GM12878 (cell line): Measurements from ENCODE around the gene MRPL16. TPM values are rescaled to one million over a fixed set of nuclear protein-coding genes. Genes with fewer than 3 reads are reported as not detected.

Experiments
- ATAC-seq: fragments of 200-7000 bp; cut with Tn5 transposase; 3 replicates; pipeline ENCODE4 v1.9.1; 2020; ENCODE audit warnings: mild to moderate bottlenecking, moderate library complexity
- BruUV-seq: library from RNA; stranded (reverse); fragments of 400-500 nt; replicated peaks from 2 replicates; lab custom pipeline; 2021; lab: Mats Ljungman, UMichigan
- CTCF ChIA-PET: fragments of 300-600 bp; sonication (Branson Sonifier 250); formaldehyde crosslinking; extraction: SDS; loops from one replicate; lab custom pipeline; 2021; ENCODE audit warnings: inconsistent platforms; lab: Yijun Ruan, JAX
- POLR2A ChIA-PET: fragments of 350-600 bp; formaldehyde crosslinking; extraction: SDS; loops from one replicate; lab custom pipeline; 2021; ENCODE audit warnings: inconsistent platforms; lab: Charles Lee
- RAD21 ChIA-PET: fragments of 300-600 bp; sonication (Branson Sonifier 250); formaldehyde crosslinking; loops from one replicate; lab custom pipeline; 2023; ENCODE audit warnings: antibody characterized with exemption; ENCODE audit not compliant: unreplicated experiment; lab: Charles Lee
- SMC1A ChIA-PET: fragments of 300-600 bp; sonication (Branson Sonifier 250); formaldehyde crosslinking; loops from one replicate; lab custom pipeline; 2023; ENCODE audit not compliant: unreplicated experiment, uncharacterized antibody; lab: Charles Lee
- DNase-seq: peaks from one replicate; pipeline ENCODE4 v3.0.0-alpha.2; 2011; ENCODE audit warnings: low read depth, low spot score
- FAIRE-seq: peaks from 3 replicates; lab custom pipeline; 2011; peaks lifted over from hg19 to GRCh38; lab: Jason Lieb, UNC
- H2AFZ ChIP-seq: 2 replicates; pipeline ENCODE4 v1.6.0; 2011; ENCODE audit warnings: low read depth, low read length, control low read depth; ENCODE audit not compliant: control insufficient read depth
- H3K27ac ChIP-seq: 2 replicates; pipeline ENCODE4 v1.5.1; 2011; ENCODE audit warnings: control low read depth; ENCODE audit not compliant: control insufficient read depth, insufficient read depth
- H3K27me3 ChIP-seq, 2 experiments: replicated peaks in 1 of 2; 2 replicates each; pipeline versions ENCODE4 v1.6.0 to v1.6.1; 2011; ENCODE audit warnings: low read length in 1 of 2; ENCODE audit not compliant: control insufficient read depth in 2 of 2, insufficient read depth in 2 of 2
- H3K36me3 ChIP-seq, 2 experiments: 2 replicates each; pipeline ENCODE4 v1.5.1; 2011; ENCODE audit warnings: low read length in 1 of 2; ENCODE audit not compliant: control insufficient read depth in 2 of 2, insufficient read depth in 2 of 2
- H3K4me1 ChIP-seq: 2 replicates; pipeline ENCODE4 v1.6.1; 2011; ENCODE audit warnings: mild to moderate bottlenecking, low read length, moderate library complexity, mixed read lengths; ENCODE audit not compliant: control insufficient read depth, insufficient read depth
- H3K4me2 ChIP-seq: 2 replicates; pipeline ENCODE4 v1.6.0; 2011; ENCODE audit warnings: control low read depth; ENCODE audit not compliant: control insufficient read depth, insufficient read depth
- H3K4me3 ChIP-seq: fragments of 200-600 bp; sonication (generic); 2 replicates; pipeline ENCODE4 v1.5.1; 2016
- H3K79me2 ChIP-seq: 2 replicates; pipeline ENCODE4 v1.6.0; 2011; ENCODE audit warnings: low read length; ENCODE audit not compliant: control insufficient read depth, insufficient read depth
- H3K9ac ChIP-seq: 2 replicates; pipeline ENCODE4 v1.8.0; 2011; ENCODE audit warnings: low read length, control low read depth, mixed read lengths; ENCODE audit not compliant: control insufficient read depth, insufficient read depth
- H3K9me3 ChIP-seq: replicated peaks from 3 replicates; pipeline ENCODE4 v1.5.1; 2011; ENCODE audit warnings: mild to moderate bottlenecking, low read length; ENCODE audit not compliant: control insufficient read depth, insufficient read depth
- H4K20me1 ChIP-seq: 2 replicates; pipeline ENCODE4 v1.6.0; 2011; ENCODE audit not compliant: control insufficient read depth, insufficient read depth
- CBX3 ChIP-seq: fragments of 200-600 bp; sonication (generic); IDR thresholded peaks from 2 replicates; pipeline ENCODE4 v1.6.1; 2016; ENCODE audit warnings: low read depth, borderline replicate concordance
- GATAD2B ChIP-seq: fragments of 450-650 bp; conservative IDR thresholded peaks from 2 replicates; pipeline ENCODE4 v1.6.1; 2017; ENCODE audit warnings: low read depth, mild to moderate bottlenecking, moderate library complexity
- KLF5 ChIP-seq: fragments of 450-650 bp; IDR thresholded peaks from 2 replicates; pipeline ENCODE4 v1.6.1; 2014; ENCODE audit warnings: mild to moderate bottlenecking; ENCODE audit not compliant: partially characterized antibody
- MEF2A ChIP-seq: IDR thresholded peaks from 2 replicates; pipeline ENCODE4 v1.6.1; 2011; ENCODE audit warnings: low read depth, mild to moderate bottlenecking, low read length, moderate library complexity; ENCODE audit not compliant: insufficient read depth
- NR2C1 ChIP-seq: fragments of 450-650 bp; IDR thresholded peaks from 2 replicates; pipeline ENCODE4 v1.6.1; 2017; ENCODE audit warnings: antibody characterized with exemption, mild to moderate bottlenecking, moderate library complexity
- PML ChIP-seq: IDR thresholded peaks from 2 replicates; pipeline ENCODE4 v1.6.1; 2012; ENCODE audit warnings: low read length, inconsistent platforms
- SIX5 ChIP-seq: IDR thresholded peaks from 2 replicates; pipeline ENCODE4 v1.6.1; 2011; ENCODE audit warnings: mild to moderate bottlenecking, low read depth, low read length, moderate library complexity; ENCODE audit not compliant: severe bottlenecking
- SRF ChIP-seq, 2 experiments: IDR thresholded peaks; 2 replicates each; pipeline ENCODE4 v1.6.1; 2011; ENCODE audit warnings: low read depth in 2 of 2, low read length in 2 of 2, mild to moderate bottlenecking in 1 of 2, moderate library complexity in 1 of 2
- SUPT20H ChIP-seq: IDR thresholded peaks from 2 replicates; pipeline ENCODE4 v1.6.1; 2011; ENCODE audit warnings: low read depth, mild to moderate bottlenecking, low read length, moderate library complexity, borderline replicate concordance; ENCODE audit not compliant: control insufficient read depth
- TCF3 ChIP-seq: IDR thresholded peaks from 2 replicates; pipeline ENCODE4 v1.6.1; 2012; ENCODE audit warnings: low read depth, mild to moderate bottlenecking, low read length, borderline replicate concordance; ENCODE audit not compliant: insufficient read depth
- ZBED1 ChIP-seq: IDR thresholded peaks from 2 replicates; pipeline ENCODE4 v1.6.1; 2016; ENCODE audit warnings: borderline replicate concordance
- WGBS: methylation state at CpG from one replicate; pipeline ENCODE4 v1.1.6; 2016; ENCODE audit warnings: low lambda C conversion rate; ENCODE audit not compliant: insufficient replicate concordance, insufficient coverage; ENCODE audit errors: missing lambda C conversion rate; 5-methylcytosine and 5-hydroxymethylcytosine counted together
- in situ Hi-C: fragments of 300-500 bp; cut with MboI; formaldehyde crosslinking; loops from 9 replicates; pipeline ENCODE4 v1.14.3; 2018; ENCODE audit warnings: mixed read lengths
- intact Hi-C: fragments of 100-400 bp; cut with micrococcal nuclease; formaldehyde crosslinking; loops from one replicate; pipeline ENCODE4 v1.14.2; 2022; ENCODE audit not compliant: unreplicated experiment
- polyA plus RNA-seq, 11 experiments: library from polyadenylated mRNA; depleted of rRNA in 4 of 11; unstranded in 6 of 11; stranded (reverse) in 5 of 11; fragments of >200 nt; fragmentation: Nextera tagmentation in 4 of 11; fragmentation: Illumina TruSeq in 1 of 11; extraction: Ambion mirVana in 4 of 11; extraction: Trizol in 1 of 11; gene quantifications; 1 replicate in 1 of 11; 2 replicates in 10 of 11; pipeline versions ENCODE4 v1.2.1 to v1.2.3, GENCODE V29; 2011 to 2016; ENCODE audit warnings: inconsistent platforms in 2 of 11, missing spikeins in 2 of 11, low read depth in 1 of 11
- total RNA-seq, 4 experiments: library from RNA; depleted of rRNA in 3 of 4; stranded (reverse); fragments of >200 nt in 3 of 4; fragmentation: Illumina TruSeq in 1 of 4; extraction: Trizol in 1 of 4; gene quantifications; 2 replicates each; pipeline versions ENCODE4 v1.2.1 to v1.2.3, GENCODE V29; 2013 to 2021
- TF ChIP-seq, protein P1 (sequence below): fragments of 150-350 bp; IDR thresholded peaks from 2 replicates; pipeline ENCODE4 v1.6.1; 2014; ENCODE audit warnings: mild to moderate bottlenecking, low read depth, low read length
- TF ChIP-seq, protein P2 (sequence below): IDR thresholded peaks from 2 replicates; pipeline ENCODE4 v1.6.1; 2012; ENCODE audit warnings: low read depth, low read length, improper control_type of control experiment
- TF ChIP-seq, protein P3 (sequence below): fragments of 450-650 bp; formaldehyde crosslinking; IDR thresholded peaks from 2 replicates; pipeline ENCODE4 v1.5.0; 2022; ENCODE audit warnings: mild to moderate bottlenecking, missing genetic modification characterization
- TF ChIP-seq, protein P4 (sequence below): fragments of 450-650 bp; formaldehyde crosslinking; IDR thresholded peaks from 2 replicates; pipeline ENCODE4 v1.4.0; 2020; ENCODE audit warnings: mild to moderate bottlenecking, moderate library complexity

Gene MRPL16
- total and polyA plus RNA-seq, 10 of the 15 experiments (the other 5 are each of a cell fraction or from before 2014, with no cell fraction given): 38.2 to 167 (median 106) TPM

DNA sequence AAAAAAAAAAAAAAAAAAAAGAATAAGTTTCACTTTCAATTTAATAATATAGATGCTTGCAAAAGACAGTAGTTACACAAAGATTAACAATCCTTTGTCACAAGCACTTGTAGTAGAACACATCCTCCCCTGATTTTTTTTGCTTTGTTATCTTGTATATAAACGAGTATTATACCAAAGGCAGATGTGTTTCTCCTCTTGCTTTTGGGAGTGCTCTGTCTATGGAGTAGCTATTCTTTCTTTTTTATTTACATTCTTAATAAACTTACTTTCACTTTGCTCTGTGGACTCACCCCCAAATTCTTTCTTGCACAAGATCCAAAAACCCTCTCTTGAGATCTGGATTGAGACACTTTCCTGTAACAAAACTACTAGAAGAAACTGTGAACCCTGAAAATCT, 3.4 kb upstream of the MRPL16 start:
- Histone ChIP-seq H3K9me3 (no peaks in the 10 kb centered on the region), H3K4me3 (no peak overlapping the region), H3K79me2 (peaks cover 12% of the 10 kb centered on the region), H4K20me1 (no peaks in the 10 kb centered on the region), H3K4me1 (peaks cover 5% of the 10 kb centered on the region), H3K27me3 (no peaks in the 10 kb centered on the region), H3K36me3 (no peaks in the 10 kb centered on the region), H3K9ac (no peak overlapping the region), H2AFZ (peak overlapping the region; percentile 72), H3K4me2 (no peak overlapping the region), H3K27ac (no peak overlapping the region)
- CTCF ChIA-PET: interaction anchor here (1.5 kb wide), 1 partner anchor 12 kb away, joined by 4 read pairs; no protein-coding TSS in a partner anchor
- POLR2A ChIA-PET: interaction anchor here (0.6 kb wide), 1 partner anchor 42 kb away, joined by 6 read pairs; no protein-coding TSS in a partner anchor
- WGBS: 94% methylated on average over 1 of the region's 1 CpG
- BruUV-seq: no TSS peak
- RAD21 ChIA-PET: no interaction called here
- SMC1A ChIA-PET: no interaction called here
- in situ Hi-C loops: no loop called here
- intact Hi-C loops: loop anchor here (5.0 kb wide), 2 partner anchors 147 to 257 kb away; partner anchors contain the start of gene PATL1
- no peak for ATAC-seq
- no peak for DNase-seq
- no peak for FAIRE-seq
- TF ChIP-seq, protein P1, sequence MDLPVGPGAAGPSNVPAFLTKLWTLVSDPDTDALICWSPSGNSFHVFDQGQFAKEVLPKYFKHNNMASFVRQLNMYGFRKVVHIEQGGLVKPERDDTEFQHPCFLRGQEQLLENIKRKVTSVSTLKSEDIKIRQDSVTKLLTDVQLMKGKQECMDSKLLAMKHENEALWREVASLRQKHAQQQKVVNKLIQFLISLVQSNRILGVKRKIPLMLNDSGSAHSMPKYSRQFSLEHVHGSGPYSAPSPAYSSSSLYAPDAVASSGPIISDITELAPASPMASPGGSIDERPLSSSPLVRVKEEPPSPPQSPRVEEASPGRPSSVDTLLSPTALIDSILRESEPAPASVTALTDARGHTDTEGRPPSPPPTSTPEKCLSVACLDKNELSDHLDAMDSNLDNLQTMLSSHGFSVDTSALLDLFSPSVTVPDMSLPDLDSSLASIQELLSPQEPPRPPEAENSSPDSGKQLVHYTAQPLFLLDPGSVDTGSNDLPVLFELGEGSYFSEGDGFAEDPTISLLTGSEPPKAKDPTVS: no peak
- TF ChIP-seq TCF3 (no peak), CBX3 (no peak), NR2C1 (no peak), MEF2A (no peak), SIX5 (no peak), KLF5 (no peak), ZBED1 (no peak), SRF (IDR thresholded peaks at IDR 0.05; ENCODE audit: low read depth in 2 of 2, low read length in 2 of 2) (no peak), SUPT20H (no peak), PML (no peak), GATAD2B (no peak)
- TF ChIP-seq, protein P2, sequence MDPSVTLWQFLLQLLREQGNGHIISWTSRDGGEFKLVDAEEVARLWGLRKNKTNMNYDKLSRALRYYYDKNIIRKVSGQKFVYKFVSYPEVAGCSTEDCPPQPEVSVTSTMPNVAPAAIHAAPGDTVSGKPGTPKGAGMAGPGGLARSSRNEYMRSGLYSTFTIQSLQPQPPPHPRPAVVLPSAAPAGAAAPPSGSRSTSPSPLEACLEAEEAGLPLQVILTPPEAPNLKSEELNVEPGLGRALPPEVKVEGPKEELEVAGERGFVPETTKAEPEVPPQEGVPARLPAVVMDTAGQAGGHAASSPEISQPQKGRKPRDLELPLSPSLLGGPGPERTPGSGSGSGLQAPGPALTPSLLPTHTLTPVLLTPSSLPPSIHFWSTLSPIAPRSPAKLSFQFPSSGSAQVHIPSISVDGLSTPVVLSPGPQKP: no peak
- TF ChIP-seq, protein P3, sequence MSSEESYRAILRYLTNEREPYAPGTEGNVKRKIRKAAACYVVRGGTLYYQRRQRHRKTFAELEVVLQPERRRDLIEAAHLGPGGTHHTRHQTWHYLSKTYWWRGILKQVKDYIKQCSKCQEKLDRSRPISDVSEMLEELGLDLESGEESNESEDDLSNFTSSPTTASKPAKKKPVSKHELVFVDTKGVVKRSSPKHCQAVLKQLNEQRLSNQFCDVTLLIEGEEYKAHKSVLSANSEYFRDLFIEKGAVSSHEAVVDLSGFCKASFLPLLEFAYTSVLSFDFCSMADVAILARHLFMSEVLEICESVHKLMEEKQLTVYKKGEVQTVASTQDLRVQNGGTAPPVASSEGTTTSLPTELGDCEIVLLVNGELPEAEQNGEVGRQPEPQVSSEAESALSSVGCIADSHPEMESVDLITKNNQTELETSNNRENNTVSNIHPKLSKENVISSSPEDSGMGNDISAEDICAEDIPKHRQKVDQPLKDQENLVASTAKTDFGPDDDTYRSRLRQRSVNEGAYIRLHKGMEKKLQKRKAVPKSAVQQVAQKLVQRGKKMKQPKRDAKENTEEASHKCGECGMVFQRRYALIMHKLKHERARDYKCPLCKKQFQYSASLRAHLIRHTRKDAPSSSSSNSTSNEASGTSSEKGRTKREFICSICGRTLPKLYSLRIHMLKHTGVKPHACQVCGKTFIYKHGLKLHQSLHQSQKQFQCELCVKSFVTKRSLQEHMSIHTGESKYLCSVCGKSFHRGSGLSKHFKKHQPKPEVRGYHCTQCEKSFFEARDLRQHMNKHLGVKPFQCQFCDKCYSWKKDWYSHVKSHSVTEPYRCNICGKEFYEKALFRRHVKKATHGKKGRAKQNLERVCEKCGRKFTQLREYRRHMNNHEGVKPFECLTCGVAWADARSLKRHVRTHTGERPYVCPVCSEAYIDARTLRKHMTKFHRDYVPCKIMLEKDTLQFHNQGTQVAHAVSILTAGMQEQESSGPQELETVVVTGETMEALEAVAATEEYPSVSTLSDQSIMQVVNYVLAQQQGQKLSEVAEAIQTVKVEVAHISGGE: no peak
- TF ChIP-seq, protein P4, sequence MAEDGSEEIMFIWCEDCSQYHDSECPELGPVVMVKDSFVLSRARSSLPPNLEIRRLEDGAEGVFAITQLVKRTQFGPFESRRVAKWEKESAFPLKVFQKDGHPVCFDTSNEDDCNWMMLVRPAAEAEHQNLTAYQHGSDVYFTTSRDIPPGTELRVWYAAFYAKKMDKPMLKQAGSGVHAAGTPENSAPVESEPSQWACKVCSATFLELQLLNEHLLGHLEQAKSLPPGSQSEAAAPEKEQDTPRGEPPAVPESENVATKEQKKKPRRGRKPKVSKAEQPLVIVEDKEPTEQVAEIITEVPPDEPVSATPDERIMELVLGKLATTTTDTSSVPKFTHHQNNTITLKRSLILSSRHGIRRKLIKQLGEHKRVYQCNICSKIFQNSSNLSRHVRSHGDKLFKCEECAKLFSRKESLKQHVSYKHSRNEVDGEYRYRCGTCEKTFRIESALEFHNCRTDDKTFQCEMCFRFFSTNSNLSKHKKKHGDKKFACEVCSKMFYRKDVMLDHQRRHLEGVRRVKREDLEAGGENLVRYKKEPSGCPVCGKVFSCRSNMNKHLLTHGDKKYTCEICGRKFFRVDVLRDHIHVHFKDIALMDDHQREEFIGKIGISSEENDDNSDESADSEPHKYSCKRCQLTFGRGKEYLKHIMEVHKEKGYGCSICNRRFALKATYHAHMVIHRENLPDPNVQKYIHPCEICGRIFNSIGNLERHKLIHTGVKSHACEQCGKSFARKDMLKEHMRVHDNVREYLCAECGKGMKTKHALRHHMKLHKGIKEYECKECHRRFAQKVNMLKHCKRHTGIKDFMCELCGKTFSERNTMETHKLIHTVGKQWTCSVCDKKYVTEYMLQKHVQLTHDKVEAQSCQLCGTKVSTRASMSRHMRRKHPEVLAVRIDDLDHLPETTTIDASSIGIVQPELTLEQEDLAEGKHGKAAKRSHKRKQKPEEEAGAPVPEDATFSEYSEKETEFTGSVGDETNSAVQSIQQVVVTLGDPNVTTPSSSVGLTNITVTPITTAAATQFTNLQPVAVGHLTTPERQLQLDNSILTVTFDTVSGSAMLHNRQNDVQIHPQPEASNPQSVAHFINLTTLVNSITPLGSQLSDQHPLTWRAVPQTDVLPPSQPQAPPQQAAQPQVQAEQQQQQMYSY (CRISPR knock-in tag): no peak
